Endothelial cell of umbilical vein (primary cell): ENCODE data around the gene BAX.

Experiments used
- CTCF ChIP-seq, 2 donors: IDR thresholded peaks; 1 replicate in 1 of 2; 2 replicates in 1 of 2; pipeline ENCODE4 v1.5.1; 2011; ENCODE audit warnings: low read length in 2 of 2, mild to moderate bottlenecking in 2 of 2, moderate library complexity in 2 of 2, control low read depth in 1 of 2, inconsistent platforms in 1 of 2, low read depth in 1 of 2; ENCODE audit not compliant: insufficient read depth in 1 of 2; ENCODE audit errors: extremely low read depth in 1 of 2
- EZH2 ChIP-seq: IDR thresholded peaks from 2 replicates; pipeline ENCODE4 v1.6.1; 2012; ENCODE audit warnings: borderline replicate concordance, low read depth, mild to moderate bottlenecking, moderate library complexity, low read length, inconsistent platforms; ENCODE audit not compliant: severe bottlenecking
- FOS ChIP-seq: IDR thresholded peaks from 2 replicates; pipeline ENCODE4 v1.6.1; 2011; ENCODE audit warnings: mild to moderate bottlenecking, low read length, moderate library complexity, borderline replicate concordance; ENCODE audit not compliant: insufficient read depth
- POLR2A ChIP-seq: IDR thresholded peaks from 2 replicates; pipeline ENCODE4 v1.6.1; 2012; ENCODE audit warnings: low read depth, mild to moderate bottlenecking, control low read depth, low read length
- POLR2AphosphoS5 ChIP-seq: IDR thresholded peaks from 2 replicates; pipeline ENCODE4 v1.6.1; 2012; ENCODE audit warnings: low read depth, mild to moderate bottlenecking, control low read depth, low read length, moderate library complexity; ENCODE audit not compliant: insufficient read depth

GRCh38 chr19:48953990-48954594 is 583 bp upstream of the BAX start:
- TF ChIP-seq POLR2A (no peak), CTCF (IDR thresholded peaks at IDR 0.05; ENCODE audit: extremely low read depth in 1 of 2, insufficient read depth in 1 of 2, low read depth in 1 of 2, low read length in 2 of 2) (no peak), FOS (no peak), POLR2AphosphoS5 (no peak), EZH2 (no peak)
